Suprapubic skin (tissue), 3 donors: ENCODE results near the gene PRKAG2.

Source experiments
- POLR2A ChIP-seq, 2 donors: fragments of 450-650 bp; IDR thresholded peaks; one replicate each; pipeline ENCODE4 v1.6.1; 2017; ENCODE audit warnings: antibody characterized with exemption in 2 of 2, mild to moderate bottlenecking in 2 of 2, moderate library complexity in 2 of 2
- TF ChIP-seq, protein P1 (sequence below), 2 donors: fragments of 200-600 bp in 1 of 2; fragments of 450-650 bp in 1 of 2; sonication (generic) in 1 of 2; IDR thresholded peaks; one replicate each; pipeline ENCODE4 v1.5.1; 2016 to 2019; ENCODE audit warnings: antibody characterized with exemption in 2 of 2, mild to moderate bottlenecking in 1 of 2, moderate library complexity in 1 of 2

DNA sequence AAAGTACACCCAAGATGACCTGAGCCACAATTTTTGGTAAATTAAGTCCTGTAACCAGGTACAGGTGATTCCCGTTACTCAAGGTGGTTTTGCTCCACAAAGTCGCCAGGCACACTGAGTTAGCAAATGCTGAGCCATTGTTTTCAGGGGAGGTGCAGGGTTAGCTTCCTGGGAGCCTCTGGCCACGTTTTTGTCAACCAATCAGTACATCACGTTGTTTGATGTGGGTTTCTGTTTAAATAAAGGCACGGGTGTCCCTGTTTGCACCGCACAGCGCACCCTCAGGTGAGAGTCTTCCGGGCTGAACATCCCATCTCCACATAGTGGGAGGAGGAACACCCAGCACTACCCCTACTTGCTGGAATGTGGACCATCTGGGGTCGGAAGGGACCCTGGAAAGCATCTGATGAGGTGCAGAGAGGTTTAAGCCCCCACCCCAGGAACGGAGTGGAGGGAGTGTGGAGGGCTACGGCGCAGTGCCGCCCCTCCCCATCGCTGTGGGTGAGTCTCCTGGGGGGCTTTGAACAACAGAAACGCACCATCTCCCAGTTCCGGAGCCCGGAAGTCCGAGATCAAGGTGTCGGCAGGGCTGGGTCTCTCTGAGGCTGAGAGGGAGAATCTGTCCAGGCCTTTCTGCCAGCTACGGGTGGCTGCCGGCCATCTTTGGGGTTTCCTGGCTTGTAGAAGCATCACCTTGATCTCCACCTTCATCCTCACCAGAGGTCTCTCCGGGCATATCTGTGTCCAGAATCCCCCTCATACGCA, 42.5 kb downstream of the PRKAG2 start:
- TF ChIP-seq, protein P1, sequence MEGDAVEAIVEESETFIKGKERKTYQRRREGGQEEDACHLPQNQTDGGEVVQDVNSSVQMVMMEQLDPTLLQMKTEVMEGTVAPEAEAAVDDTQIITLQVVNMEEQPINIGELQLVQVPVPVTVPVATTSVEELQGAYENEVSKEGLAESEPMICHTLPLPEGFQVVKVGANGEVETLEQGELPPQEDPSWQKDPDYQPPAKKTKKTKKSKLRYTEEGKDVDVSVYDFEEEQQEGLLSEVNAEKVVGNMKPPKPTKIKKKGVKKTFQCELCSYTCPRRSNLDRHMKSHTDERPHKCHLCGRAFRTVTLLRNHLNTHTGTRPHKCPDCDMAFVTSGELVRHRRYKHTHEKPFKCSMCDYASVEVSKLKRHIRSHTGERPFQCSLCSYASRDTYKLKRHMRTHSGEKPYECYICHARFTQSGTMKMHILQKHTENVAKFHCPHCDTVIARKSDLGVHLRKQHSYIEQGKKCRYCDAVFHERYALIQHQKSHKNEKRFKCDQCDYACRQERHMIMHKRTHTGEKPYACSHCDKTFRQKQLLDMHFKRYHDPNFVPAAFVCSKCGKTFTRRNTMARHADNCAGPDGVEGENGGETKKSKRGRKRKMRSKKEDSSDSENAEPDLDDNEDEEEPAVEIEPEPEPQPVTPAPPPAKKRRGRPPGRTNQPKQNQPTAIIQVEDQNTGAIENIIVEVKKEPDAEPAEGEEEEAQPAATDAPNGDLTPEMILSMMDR (IDR thresholded peaks at IDR 0.05), result no peak
- no peak for TF ChIP-seq POLR2A (IDR thresholded peaks at IDR 0.05)
